Nephron progenitor cell (in vitro differentiated cells): ENCODE results near the gene CCNE1.

Experiments used
- DNase-seq: peaks from one replicate; pipeline ENCODE4 v3.0.0; 2021
- H3K27ac Mint-ChIP-seq: 2 replicates; pipeline ENCODE4 v1.8.0; 2021; ENCODE audit warnings: mild to moderate bottlenecking, moderate library complexity, mixed read lengths
- H3K27me3 Mint-ChIP-seq: 2 replicates; pipeline ENCODE4 v1.8.0; 2021; ENCODE audit warnings: mild to moderate bottlenecking, low read depth, mixed read lengths; ENCODE audit not compliant: poor library complexity
- H3K36me3 Mint-ChIP-seq: 2 replicates; pipeline ENCODE4 v1.8.0; 2021; ENCODE audit warnings: low read depth, mixed read lengths
- H3K4me1 Mint-ChIP-seq: 2 replicates; pipeline ENCODE4 v1.8.0; 2021; ENCODE audit warnings: mixed read lengths
- H3K4me3 Mint-ChIP-seq: 2 replicates; pipeline ENCODE4 v1.8.0; 2021; ENCODE audit warnings: mild to moderate bottlenecking, moderate library complexity, mixed read lengths
- H3K9me3 Mint-ChIP-seq: 2 replicates; pipeline ENCODE4 v1.8.0; 2021; ENCODE audit warnings: mild to moderate bottlenecking, moderate library complexity, mixed read lengths
- TF ChIP-seq, protein P1 (sequence below): fragments of 200-600 bp; sonication (generic); IDR thresholded peaks from 2 replicates; pipeline ENCODE4 v1.5.0; 2021; ENCODE audit warnings: antibody characterized with exemption

CCNE1 gene

DNA sequence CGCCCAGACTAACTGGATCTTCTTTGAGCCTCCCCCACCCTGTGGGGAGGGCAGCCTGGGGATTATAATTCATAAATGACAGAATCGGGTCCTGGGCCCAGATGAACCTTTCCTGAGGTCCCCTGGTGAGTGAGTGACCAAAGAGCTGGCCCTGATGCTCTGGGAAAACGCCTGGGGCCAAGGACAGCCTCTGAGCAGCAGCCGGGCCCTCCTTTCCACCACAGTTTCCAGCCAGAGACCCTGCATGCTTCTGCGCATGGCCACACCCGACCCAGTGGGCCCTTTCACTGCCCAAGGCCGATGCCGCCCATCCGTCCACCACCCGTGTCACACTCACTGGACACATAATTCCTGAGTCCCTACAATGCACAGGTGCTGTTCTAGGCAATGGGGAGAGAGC is 43.6 kb upstream of the CCNE1 start:
- H3K27me3 Mint-ChIP-seq: peaks cover 36% of the 10 kb centered on the region
- H3K27ac Mint-ChIP-seq: no peak overlapping the region
- H3K9me3 Mint-ChIP-seq: no peaks in the 10 kb centered on the region
- TF ChIP-seq, protein P1, sequence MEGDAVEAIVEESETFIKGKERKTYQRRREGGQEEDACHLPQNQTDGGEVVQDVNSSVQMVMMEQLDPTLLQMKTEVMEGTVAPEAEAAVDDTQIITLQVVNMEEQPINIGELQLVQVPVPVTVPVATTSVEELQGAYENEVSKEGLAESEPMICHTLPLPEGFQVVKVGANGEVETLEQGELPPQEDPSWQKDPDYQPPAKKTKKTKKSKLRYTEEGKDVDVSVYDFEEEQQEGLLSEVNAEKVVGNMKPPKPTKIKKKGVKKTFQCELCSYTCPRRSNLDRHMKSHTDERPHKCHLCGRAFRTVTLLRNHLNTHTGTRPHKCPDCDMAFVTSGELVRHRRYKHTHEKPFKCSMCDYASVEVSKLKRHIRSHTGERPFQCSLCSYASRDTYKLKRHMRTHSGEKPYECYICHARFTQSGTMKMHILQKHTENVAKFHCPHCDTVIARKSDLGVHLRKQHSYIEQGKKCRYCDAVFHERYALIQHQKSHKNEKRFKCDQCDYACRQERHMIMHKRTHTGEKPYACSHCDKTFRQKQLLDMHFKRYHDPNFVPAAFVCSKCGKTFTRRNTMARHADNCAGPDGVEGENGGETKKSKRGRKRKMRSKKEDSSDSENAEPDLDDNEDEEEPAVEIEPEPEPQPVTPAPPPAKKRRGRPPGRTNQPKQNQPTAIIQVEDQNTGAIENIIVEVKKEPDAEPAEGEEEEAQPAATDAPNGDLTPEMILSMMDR: no peak
- no peak for DNase-seq
- H3K4me1 Mint-ChIP-seq: peaks cover 17% of the 10 kb centered on the region
- no peak overlapping the region for H3K4me3 Mint-ChIP-seq
- no peaks in the 10 kb centered on the region for H3K36me3 Mint-ChIP-seq

DNA sequence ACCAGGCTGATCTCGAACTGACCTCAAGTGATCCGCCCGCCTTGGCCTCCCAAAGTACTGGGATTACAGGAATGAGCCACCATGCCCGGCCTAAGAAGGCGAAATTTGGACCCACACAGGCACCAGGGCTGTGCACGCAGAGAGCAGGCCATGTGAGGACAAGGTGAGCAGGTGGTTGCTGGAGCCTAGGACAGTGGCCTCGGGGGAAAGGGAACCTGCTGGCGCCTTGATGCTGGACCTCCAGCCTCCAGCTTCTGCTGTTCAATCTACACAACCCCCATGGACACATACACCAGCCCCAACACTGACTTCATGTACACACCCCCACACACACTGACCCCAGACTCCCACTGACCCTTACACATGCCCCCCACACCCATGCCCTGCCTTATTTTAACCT is 41.8 kb upstream of the CCNE1 start:
- Mint-ChIP-seq H3K36me3 (no peaks in the 10 kb centered on the region), H3K4me3 (no peak overlapping the region), H3K27me3 (peaks cover 31% of the 10 kb centered on the region), H3K27ac (no peak overlapping the region), H3K9me3 (no peaks in the 10 kb centered on the region), H3K4me1 (peaks cover 32% of the 10 kb centered on the region)
- DNase-seq: no peak
- TF ChIP-seq, protein P1: no peak

DNA sequence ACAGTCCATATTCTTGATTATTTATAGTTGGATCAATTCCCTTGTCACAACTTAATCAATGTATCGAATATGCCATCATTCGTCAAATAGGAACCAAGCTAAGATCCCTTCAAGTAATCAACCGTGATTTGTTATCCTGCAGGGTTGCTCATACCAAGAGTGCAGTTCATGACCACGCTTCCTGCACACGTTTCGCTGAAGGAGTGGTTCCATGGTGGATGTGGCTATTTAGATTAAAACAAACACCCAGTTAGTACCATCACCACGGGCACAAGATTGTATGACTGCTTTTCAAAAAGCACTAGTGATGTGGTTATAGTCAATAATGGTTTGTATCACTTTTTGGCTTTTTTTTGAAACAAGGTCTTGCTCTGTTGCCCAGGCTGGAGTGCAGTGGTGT is 41.1 kb upstream of the CCNE1 start:
- H3K27ac Mint-ChIP-seq: no peak overlapping the region
- no peak overlapping the region for H3K4me3 Mint-ChIP-seq
- no peaks in the 10 kb centered on the region for H3K9me3 Mint-ChIP-seq
- peaks cover 26% of the 10 kb centered on the region for H3K27me3 Mint-ChIP-seq
- TF ChIP-seq, protein P1: no peak
- no peaks in the 10 kb centered on the region for H3K36me3 Mint-ChIP-seq
- DNase-seq: no peak
- H3K4me1 Mint-ChIP-seq: peaks cover 39% of the 10 kb centered on the region

DNA sequence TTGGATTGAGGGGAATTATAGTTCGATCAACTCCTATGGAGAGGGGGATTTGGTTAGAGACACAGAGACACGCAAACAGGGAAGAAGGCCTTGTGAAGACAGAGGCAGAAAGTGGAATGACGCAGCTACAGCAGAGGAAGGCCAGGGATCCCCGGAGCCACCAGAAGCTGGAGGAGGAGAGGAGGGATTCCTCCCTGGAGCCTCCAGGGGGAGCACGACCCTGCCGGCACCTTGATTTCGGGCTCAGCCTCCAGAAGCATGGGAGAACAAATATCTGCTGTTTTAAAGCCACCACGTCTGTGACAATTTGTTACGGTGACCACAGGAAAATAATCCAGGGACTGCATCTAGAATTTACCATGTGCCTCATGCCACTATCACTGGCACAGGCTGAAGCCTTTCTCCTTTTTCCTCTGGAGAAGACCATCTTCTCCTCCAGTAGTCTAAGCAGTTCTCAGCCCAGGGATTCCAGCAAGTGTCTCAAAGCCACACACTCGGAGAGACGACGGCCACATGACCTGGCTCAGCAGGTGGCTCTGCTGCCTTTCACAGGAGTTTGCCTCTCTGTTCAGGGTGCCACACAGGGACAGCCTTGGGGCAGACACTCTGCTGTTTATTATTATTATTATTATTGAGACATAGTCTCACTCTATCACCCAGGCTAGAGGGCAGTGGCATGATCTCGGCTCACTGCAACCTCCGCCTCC is 39.9 kb upstream of the CCNE1 start:
- Mint-ChIP-seq H3K9me3 (no peaks in the 10 kb centered on the region), H3K27ac (no peak overlapping the region), H3K27me3 (peaks cover 20% of the 10 kb centered on the region), H3K4me3 (no peak overlapping the region), H3K4me1 (peaks cover 37% of the 10 kb centered on the region), H3K36me3 (no peaks in the 10 kb centered on the region)
- peak; percentile 73 for DNase-seq
- TF ChIP-seq, protein P1: peak; percentile 77

DNA sequence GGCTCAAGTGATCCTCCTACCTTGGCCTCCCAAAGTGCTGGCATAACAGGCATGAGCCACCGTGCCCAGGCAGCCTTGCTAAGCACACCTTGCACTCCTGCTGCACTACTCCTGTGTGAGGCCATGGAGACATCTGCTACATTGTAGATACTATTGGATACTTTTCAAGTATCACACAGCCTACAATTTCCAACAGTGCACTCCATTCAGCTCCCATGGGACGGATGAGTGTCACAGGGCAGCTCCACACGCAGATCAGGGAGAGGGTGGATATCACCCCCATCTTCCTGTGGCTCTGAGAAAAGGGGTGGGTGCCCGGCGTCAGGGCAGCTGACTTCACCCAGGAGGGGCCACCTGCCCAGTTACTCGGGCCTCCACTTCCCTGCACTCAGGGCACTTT is 39.1 kb upstream of the CCNE1 start:
- H3K4me1 Mint-ChIP-seq: peaks cover 37% of the 10 kb centered on the region

More for the DNA sequence above, 39.1 kb upstream of the CCNE1 start:
- H3K27ac Mint-ChIP-seq: no peak overlapping the region
- no peaks in the 10 kb centered on the region for H3K36me3 Mint-ChIP-seq
- TF ChIP-seq, protein P1: no peak
- no peaks in the 10 kb centered on the region for H3K9me3 Mint-ChIP-seq
- no peak for DNase-seq
- peaks cover 13% of the 10 kb centered on the region for H3K27me3 Mint-ChIP-seq
- no peak overlapping the region for H3K4me3 Mint-ChIP-seq
